Ramos (cell line): ENCODE measurements around the gene CDIPT.

Experiments used
- in situ Hi-C: fragments of 300-500 bp; cut with MboI; formaldehyde crosslinking; loops from one replicate; pipeline ENCODE4 v1.14.3; 2022; ENCODE audit warnings: low sequenced_read_pairs; ENCODE audit not compliant: unreplicated experiment

Gene CDIPT

DNA sequence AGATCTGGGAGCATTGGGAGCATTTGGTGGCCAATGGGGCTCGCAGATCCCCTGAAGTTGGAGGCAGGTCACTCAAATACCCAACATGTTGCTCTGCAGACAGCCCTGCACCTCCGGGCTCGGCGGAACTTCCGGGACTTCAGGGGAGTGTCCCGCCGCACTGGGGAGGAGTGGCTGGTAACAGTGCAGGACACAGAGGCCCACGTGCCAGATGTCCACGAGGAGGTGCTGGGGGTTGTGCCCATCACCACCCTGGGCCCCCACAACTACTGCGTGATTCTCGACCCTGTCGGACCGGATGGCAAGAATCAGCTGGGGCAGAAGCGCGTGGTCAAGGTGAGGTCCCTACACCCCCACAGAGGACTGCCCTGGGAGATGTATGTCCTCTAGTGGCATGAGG lies 26.4 kb downstream of the CDIPT start:
- in situ Hi-C loops: loop anchor here (25.0 kb wide), 1 partner anchor 176 kb away; the partner anchor contains the start of genes C16orf92 and DOC2A

DNA sequence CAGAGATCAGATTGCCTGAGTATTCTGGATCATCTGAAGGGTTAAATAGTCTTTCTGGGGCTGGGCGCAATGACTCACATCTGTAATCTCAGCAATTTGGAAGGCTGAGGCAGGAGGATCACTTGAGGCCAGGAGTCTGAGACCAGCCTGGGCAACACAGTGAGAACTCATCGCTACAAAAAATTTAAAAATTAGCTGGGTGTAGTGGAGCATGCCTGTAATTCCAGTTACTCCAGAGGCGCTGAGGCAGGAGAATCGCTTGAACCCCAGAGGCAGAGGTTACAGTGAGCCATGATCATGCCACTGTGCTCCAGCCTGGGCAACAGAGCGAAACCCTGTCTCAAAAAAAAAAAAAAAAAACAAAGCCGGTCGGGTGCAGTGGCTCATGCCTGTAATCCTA lies 27.1 kb downstream of the CDIPT start:
- in situ Hi-C loops: loop anchor here (25.0 kb wide), 1 partner anchor 176 kb away; the partner anchor contains the start of genes C16orf92 and DOC2A

DNA sequence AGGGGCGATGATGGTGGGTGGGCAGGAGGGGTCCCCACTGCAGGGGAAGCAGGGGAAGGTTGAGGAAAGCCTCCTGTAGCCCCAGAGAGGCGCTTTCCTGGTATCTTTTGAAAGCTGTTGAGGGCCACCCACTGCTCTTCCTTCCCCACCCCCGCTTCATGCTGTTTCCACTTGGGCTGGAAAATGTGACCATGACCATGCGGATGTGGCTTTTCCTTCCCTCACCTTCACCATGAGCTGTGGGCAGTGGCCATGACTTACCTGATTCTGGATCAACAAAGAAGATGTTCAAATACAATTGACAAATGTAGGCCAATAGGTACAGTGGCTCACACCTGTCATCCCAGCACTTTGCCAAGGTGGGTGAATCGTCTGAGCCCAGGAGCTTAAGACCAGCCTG lies 28.9 kb downstream of the CDIPT start:
- in situ Hi-C loops: loop anchor here (25.0 kb wide), 1 partner anchor 178 kb away; the partner anchor contains the start of genes C16orf92 and DOC2A

DNA sequence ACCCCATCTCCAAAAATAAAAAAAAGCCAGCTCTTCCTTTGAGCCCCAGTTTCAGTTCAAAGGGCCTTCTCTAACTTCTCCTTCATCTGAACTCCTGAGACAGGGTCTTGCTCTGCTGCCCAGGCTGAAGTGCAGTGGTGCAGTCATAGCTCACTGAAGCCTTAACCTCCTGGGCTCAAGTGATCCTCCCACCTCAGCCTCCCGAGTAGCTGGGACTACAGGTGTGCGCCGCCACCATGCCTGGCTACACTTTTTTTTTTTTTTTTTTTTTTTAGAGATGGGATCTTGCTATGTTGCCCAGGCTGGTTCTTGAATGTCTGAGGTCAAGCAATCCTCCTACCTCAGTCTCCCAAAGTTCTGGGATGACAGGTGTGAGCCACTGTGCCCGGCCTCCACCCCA lies 29.8 kb downstream of the CDIPT start:
- in situ Hi-C loops: loop anchor here (25.0 kb wide), 1 partner anchor 179 kb away; the partner anchor contains the start of genes C16orf92 and DOC2A

DNA sequence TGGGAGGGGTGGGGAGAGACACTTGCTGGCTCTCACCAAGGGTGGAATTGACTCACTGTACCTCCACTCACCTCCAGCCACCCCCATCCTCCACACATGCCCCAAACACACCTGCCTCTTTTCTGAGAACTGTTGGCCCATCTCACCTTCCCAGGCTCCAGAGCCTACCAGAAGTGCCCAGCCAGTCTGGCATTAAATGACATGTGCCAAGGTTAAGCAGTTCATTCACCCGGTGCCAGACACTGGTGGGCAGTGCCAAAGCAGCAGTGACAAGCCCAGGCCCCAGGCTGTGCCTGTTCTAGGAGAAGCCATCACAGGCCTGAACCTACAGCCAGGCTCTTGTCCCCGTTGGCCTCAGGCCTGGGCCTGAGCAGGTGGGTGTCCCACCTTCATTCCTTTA lies 31.5 kb downstream of the CDIPT start:
- in situ Hi-C loops: loop anchor here (25.0 kb wide), 1 partner anchor 181 kb away; the partner anchor contains the start of genes C16orf92 and DOC2A

DNA sequence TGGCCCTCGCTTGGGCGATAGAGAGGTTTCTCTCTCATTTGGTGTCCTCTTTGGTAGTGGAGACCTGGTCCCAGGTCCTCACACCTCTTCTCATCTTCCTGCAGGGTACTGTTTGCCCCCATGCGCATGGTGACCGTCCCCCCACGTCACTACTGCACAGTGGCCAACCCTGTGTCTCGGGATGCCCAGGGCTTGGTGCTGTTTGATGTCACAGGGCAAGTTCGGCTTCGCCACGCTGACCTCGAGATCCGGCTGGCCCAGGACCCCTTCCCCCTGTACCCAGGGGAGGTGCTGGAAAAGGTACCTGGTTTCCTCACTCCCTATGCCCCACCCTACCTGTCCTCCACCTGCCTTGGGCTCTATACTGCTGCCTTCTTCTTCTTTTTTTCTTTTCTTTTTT lies 32.3 kb downstream of the CDIPT start:
- in situ Hi-C loops: loop anchor here (25.0 kb wide), 1 partner anchor 182 kb away; the partner anchor contains the start of genes C16orf92 and DOC2A

DNA sequence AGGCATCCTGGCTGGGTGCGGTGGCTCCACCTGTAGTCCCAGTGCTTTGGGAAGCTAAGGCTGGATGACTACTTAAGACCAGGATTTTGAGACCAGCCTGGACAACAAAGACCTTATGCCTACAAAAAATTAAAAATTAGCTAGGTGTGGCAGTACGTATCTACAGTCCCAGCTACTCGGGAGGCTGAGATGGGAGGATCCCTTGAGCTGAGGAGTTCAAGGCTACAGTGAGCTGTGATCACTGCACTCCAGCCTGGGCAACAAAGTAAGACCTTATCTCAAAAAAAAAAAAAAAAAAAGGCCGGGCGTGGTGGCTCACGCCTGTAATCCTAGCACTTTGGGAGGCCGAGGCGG lies 36.7 kb downstream of the CDIPT start:
- in situ Hi-C loops: loop anchor here (25.0 kb wide), 1 partner anchor 186 kb away; the partner anchor contains the start of genes C16orf92 and DOC2A

DNA sequence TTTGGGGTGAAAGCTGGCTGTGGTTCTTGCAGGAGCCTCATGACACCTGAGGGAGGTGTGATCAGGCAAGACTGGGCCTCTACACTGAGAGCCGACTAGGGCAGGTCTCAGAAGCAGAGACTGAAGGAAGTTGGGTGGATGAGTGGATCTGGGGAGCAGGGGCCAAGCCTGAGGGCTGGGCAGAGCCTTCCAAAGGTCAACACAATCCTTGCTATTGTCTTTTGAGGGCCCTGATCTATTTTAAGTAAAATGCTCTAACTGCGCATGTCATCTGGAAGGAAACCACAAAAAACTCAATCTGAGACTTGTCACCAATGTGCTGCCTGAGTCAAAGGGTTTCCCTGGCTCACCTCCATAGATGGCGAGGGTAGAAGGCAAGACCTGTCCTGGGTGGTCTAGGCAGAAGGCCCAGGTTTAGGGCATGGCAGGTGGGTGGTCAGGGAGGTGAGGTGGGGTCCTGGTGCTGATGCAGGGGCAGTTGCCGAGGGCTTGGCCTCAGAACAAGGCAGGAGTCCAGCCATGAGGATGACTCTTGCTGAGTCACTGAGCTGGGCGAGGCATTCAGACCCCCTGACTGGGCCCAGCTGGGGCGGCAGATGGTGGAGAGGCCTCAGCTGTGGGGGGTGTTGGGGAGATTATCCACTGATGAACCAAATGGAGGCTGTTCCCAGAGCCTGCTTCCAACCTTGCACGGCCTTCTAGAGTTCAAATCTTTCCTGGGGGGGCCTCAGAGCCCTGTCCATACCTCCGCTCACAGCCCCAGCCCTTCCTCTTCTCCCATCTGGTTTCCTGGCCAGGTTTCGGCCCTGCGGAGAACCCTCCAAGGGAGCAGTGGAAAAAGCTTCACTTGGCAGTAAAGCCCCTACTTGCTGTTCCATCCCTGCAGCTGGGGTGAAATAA lies 37.6 kb downstream of the CDIPT start:
- in situ Hi-C loops: loop anchor here (25.0 kb wide), 1 partner anchor 187 kb away; the partner anchor contains the start of genes C16orf92 and DOC2A

DNA sequence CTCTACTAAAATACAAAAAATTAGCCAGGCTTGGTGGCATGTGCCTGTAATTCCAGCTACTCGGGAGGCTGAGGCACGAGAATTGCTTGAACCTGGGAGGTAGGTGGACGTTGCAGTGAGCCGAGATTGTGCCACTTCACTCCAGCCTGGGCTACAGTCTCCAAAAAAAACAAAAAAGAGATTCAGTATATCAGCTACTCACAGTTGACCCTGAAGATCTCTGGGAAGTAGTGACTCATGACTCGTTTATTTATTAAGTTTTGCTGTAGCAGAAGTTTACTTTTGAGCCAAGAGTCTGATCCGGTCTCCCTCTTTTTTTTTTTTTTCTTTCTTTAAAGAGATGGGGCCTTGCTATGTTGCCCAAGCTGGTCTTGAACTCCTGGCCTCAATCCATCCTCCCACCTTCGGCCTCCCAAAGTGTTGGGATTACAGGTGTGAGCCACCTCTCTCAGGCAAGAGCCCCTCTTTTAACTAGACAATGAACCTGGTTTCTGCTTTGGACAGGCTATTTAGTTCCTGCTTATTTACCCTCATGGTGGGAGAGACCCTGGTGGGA lies 38.4 kb downstream of the CDIPT start:
- in situ Hi-C loops: loop anchor here (25.0 kb wide), 2 partner anchors 188 to 563 kb away; partner anchors contain the start of genes C16orf92, DOC2A, SEPTIN1 and ZNF48

DNA sequence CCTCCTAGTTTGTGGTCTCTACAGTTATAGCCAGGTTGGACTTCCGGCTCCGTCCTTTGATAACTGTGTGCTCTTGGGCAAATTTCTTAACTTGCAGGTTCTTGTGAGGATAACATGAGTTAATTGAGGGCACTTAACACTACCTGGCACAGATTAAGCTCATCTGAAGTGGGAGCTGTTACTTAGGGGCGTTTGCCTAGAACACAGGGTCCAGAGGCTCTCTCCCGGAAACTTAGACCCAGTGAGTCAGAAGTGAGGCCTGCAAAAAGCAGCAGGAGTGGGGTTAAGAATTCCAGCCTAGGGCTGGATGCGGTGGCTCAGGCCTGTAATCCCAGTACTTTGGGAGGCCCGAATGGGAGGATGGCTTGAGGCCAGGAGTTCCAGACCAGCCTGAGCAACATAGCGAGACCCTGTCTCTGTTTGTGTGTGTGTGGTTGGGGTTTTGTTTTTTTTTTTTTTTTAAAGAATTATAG lies 41.3 kb downstream of the CDIPT start:
- in situ Hi-C loops: loop anchor here (25.0 kb wide), 1 partner anchor 566 kb away; the partner anchor contains the start of genes SEPTIN1 and ZNF48

DNA sequence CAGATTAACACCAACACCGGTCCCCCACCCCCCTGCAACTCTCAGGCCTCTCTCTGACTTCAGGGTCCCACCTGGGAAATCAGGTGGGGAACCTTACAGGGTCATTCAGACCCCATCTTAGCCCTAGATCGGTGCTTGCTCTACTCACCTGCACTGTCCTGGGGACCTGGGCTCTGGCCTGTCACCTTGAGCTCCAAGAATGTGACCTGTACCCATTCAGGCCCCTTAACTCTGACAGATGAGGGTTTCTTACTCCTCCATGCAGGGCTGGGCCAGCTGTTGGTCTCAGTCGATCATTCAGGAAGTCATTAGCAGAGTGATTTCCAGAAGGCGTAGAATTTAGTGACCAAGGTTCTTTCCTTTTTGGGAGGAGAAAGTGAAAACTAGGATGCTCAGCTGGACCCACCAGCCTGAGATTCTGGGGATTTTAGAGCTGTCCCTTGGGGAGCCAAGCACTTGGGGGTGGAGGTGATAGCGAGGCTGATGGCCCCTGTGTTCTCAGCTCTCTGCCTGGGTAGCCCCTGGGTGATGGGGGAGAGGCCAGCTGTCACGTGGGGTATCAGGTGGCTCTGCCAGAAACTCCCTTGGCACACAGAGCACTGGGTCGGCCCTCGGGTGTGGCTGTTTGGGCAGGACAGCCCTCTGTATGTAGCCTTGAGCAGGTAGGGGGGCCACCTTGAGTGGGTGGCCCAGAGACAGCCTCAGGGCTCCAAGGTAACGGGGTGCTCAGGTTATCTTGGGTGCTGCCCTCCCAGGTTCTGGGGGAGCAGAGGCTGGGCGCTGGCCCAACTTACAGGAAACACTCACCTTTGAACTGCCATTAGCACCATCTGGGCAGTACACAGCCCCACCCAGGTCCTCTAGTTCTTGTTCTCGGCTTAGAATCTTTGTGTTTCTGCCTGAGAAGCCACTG lies 42.0 kb downstream of the CDIPT start:
- in situ Hi-C loops: loop anchor here (25.0 kb wide), 1 partner anchor 566 kb away; the partner anchor contains the start of genes SEPTIN1 and ZNF48

DNA sequence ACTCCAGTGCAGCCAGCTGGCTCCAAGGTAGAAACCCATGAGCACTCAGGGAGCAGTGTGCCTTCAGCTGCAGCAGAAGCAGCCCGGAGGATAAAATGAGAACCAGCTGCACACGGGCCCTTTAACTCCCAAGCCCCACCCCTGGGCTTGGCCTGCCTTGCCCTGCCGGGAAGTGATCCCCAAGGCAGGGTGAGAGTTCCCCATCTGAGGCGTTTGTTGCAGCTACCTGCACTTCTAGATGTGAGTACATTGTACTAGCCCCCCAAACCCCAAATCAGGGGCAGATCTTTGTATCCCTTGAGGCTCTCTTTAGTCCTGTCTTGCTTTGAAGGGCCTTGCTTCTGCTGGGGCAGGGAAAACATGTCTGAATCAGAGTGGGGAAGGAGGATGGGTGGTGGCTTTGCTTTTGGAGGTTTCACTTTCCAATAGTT lies 42.7 kb downstream of the CDIPT start, which contains the start of gene MVP:
Gene MVP, plus strand, starts transcription at position 192 of the 431 bp plus-strand sequence. CDS start 10,088 bp downstream, outside the sequence.
- in situ Hi-C loops: loop anchor here (25.0 kb wide), 1 partner anchor 567 kb away; the partner anchor contains the start of genes SEPTIN1 and ZNF48

DNA sequence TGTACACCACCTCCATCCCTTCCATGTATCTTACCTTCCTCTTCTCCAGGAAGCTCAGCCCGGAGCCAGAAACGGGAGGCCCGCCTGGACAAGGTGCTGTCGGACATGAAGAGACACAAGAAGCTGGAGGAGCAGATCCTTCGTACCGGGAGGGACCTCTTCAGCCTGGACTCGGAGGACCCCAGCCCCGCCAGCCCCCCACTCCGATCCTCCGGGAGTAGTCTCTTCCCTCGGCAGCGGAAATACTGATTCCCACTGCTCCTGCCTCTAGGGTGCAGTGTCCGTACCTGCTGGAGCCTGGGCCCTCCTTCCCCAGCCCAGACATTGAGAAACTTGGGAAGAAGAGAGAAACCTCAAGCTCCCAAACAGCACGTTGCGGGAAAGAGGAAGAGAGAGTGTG lies 43.5 kb downstream of the CDIPT start:
- in situ Hi-C loops: loop anchor here (25.0 kb wide), 1 partner anchor 568 kb away; the partner anchor contains the start of genes SEPTIN1 and ZNF48

DNA sequence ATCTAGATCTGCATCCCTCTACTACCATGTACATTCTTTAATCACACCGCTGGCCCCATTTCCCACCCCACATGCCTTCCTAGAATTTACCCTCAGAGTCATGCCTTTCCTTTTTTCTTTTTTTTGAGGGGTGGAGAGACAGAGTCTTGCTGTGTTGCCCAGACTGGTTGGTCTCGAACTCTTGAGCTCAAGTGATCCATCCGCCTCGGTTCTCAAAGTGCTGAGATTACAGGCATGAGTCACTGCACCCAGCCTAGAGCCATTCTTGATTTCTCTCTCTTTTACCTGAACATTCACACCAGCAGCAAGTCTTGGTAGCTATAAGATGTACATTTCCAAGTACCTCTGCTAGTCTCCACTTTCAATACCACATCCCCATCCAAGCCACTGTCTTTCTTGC lies 44.9 kb downstream of the CDIPT start:
- in situ Hi-C loops: loop anchor here (25.0 kb wide), 1 partner anchor 569 kb away; the partner anchor contains the start of genes SEPTIN1 and ZNF48

DNA sequence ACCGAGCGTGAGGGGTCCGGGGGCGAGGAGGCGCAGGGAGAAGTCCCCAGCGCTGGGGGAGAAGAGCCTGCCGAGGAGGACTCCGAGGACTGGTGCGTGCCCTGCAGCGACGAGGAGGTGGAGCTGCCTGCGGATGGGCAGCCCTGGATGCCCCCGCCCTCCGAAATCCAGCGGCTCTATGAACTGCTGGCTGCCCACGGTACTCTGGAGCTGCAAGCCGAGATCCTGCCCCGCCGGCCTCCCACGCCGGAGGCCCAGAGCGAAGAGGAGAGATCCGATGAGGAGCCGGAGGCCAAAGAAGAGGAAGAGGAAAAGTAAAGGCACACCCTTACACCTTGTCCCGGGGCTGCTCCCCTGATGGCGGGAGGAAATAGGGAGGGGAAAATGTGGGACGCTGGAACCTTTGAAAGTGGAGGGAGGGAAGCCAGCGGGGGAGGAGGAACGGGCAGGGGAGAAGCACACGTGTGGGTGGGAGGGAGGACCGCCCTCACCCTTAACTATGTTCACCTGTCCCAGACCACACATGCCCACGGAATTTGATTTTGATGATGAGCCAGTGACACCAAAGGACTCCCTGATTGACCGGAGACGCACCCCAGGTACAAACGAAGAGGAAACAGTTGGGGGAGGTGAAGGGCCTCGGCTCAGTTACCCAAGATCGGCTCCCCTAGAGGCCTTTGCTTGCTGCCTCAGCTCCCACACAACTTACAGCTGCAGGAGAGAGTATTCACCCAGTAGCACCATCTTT lies 46.2 kb downstream of the CDIPT start:
- in situ Hi-C loops: loop anchor here (25.0 kb wide), 1 partner anchor 570 kb away; the partner anchor contains the start of genes SEPTIN1 and ZNF48

DNA sequence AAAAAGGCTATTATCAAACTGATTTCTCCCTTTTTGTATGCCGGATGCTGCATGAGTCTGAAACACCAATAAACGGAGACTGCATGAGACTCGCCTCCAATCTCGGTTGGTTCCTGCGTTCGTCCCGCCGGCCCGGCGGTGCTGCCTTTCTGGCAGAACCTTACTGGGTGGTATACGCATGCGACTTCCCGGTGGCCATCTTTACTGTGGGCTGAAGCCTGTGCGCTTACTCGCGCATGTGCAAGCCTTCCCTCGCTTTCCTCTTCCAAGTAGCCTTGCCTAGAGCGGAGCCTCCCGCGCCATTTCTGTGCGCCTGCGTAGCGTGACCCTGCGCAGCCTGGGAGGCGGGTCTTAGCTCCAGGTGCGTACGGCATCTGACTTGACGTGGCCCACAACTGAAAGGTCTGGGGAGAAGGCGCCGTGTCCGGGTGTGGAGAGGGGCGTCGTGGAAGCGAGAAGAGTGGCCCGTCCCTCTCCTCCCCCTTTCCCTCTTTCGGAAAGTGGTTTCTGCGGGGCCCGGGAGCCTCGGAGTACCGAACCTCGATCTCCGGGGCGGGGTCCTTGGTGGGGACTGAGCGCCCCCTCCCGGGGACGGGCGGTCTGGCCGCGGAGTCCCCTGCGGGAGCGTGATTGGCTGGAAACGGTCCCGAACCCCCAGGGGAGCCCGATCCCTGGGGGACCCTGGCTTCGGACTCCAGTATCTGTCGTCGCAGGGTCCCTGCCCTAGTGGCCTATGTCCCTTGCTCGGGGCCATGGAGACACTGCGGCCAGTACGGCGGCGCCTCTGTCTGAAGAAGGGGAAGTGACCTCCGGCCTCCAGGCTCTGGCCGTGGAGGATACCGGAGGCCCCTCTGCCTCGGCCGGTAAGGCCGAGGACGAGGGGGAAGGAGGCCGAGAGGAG lies 47.0 kb downstream of the CDIPT start, which contains the start of gene PAGR1:
Gene PAGR1, plus strand, starts transcription at position 360 of the 901 bp plus-strand sequence. Its CDS starts 374 bp downstream, at position 734.
- in situ Hi-C loops: loop anchor here (25.0 kb wide), 1 partner anchor 571 kb away; the partner anchor contains the start of genes SEPTIN1 and ZNF48
